ENCODE results near the gene RAD51C.
"Not testable (repeated sequence)": the region's sequence is repeated elsewhere in the genome, so short reads cannot be mapped to it uniquely, and the experiment has no call there.

RAD51C gene

DNA sequence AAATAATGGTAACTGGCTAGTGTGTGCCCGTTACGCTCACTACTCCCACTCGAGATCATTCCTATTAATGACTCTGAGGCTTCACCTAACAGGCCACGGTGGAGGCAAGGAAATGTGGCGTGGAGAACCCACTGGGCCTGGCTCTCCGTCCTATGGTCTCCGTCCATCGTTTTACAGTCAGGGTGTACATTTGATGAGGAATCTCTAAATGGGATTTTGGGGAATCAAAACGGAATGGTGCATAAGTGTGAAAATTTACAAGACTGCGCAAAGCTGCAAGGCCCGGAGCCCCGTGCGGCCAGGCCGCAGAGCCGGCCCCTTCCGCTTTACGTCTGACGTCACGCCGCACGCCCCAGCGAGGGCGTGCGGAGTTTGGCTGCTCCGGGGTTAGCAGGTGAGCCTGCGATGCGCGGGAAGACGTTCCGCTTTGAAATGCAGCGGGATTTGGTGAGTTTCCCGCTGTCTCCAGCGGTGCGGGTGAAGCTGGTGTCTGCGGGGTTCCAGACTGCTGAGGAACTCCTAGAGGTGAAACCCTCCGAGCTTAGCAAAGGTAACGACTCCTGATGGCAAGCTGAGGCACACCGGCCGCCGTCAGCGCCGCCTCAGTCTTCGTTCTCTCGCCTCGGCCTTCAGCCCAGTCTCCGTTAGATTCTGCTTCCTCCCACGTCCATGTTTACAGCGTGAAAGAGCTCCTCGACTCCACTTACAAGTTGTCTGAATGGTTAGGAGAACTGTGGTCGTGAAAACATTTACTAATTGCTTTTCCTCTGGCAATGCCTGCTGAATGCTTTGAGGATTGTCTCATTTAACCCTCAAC is at the start of gene RAD51C:
Gene RAD51C (plus strand): TSS at position 364 of the 817 bp plus-strand sequence. CDS start 42 bp downstream, at position 406.
- H3K27ac Mint-ChIP-seq = peak within 1 kb of the TSS; percentile 95
- peak within 1 kb of the TSS; percentile 95 for H3K4me3 Mint-ChIP-seq
- no peaks in the 10 kb centered on the region for H3K27me3 Mint-ChIP-seq
- peak; percentile 100 for ATAC-seq
- no peaks in the 10 kb centered on the region for H3K9me3 Mint-ChIP-seq
- peaks cover 19% of the 10 kb centered on the region for H3K4me1 Mint-ChIP-seq
- no peaks in the 10 kb centered on the region for H3K36me3 Mint-ChIP-seq

DNA sequence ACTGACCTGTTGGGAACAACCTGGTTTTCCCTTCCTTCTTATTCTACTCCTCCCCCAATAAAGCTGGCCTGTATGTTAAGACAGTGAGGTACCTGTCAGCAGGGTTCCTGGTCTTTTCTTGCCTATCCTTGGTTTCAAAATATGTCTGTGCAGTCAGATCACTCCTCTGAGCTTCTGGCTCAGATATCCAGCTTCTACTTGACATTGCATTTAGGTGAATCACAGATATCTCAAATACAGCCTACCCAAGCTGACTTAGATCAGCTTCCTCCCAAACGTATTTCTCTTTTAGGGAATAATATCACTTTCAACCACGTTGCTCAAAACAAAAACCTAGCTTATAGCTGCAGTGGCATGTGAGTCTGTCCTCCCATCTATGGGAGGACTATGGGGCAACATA is 49.3 kb upstream of the RAD51C start:
- Mint-ChIP-seq H3K36me3 (no peaks in the 10 kb centered on the region), H3K27me3 (no peaks in the 10 kb centered on the region), H3K4me1 (no peaks in the 10 kb centered on the region), H3K27ac (no peak overlapping the region), H3K4me3 (no peak overlapping the region), H3K9me3 (no peaks in the 10 kb centered on the region)
- no peak for ATAC-seq

DNA sequence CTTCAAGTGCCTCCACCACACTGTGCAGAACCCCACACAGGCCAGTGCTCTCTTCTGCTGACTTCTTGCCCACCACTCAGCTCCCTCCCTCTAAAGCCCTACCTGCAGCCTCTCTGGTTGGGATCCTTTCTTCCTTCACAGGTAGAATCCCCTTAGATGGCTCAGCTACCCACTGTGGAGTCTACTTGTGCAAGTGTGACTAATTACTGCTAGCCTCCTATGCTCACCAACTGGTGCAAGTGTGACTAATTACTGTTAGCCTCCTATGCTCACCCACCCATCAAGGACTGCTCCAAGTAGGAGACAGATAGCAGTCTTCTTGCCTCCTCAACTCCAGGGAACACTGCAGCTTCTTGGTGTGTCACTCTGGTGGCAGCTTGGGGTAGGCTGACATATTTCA is 44.2 kb upstream of the RAD51C start:
- no peaks in the 10 kb centered on the region for H3K27me3 Mint-ChIP-seq
- no peaks in the 10 kb centered on the region for H3K36me3 Mint-ChIP-seq
- H3K4me3 Mint-ChIP-seq = no peak overlapping the region
- no peaks in the 10 kb centered on the region for H3K9me3 Mint-ChIP-seq
- no peak overlapping the region for H3K27ac Mint-ChIP-seq
- no peaks in the 10 kb centered on the region for H3K4me1 Mint-ChIP-seq
- no peak for ATAC-seq

DNA sequence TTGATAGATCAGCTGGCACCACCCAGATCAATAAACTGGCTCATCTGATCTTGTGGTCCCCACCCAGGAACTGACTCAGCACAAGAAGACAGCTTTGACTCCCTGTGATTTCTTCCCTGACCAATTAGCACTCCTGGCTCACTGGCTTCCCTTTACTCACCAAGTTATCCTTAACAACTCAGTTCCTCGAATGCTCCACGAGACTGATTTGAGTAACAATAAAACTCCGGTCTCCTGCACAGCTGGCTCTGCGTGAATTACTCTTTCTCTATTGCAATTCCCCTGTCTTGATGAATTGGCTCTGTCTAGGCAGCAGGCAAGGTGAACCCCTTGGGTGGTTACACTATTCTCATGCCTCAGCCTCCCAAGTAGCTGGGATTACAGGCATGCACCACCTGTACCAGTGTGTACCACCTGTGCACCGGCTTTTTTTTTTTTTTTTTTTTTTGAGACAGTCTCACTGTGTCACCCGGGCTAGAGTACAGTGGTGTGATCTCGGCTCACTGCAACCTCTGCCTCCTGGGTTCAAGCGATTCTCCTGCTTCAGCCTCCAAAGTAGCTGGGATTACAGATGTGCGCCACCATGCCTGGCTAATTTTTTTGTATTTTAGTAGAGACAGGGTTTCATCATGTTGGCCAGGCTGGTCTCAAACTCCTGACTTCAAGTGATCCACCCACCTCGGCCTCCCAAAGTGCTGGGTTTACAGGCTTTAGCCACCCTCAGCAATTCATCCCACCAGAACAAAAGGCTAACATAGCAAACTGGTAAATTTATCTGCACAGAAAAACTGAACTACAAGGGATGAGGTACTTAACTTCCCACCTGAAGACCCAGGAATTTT is 34.2 kb upstream of the RAD51C start:
- Mint-ChIP-seq H3K27ac (peak overlapping the region; percentile 98), H3K4me1 (peaks cover 14% of the 10 kb centered on the region), H3K4me3 (peak overlapping the region; percentile 69)
- not testable (repeated sequence) for ATAC-seq, H3K9me3 Mint-ChIP-seq, H3K36me3 Mint-ChIP-seq, H3K27me3 Mint-ChIP-seq

DNA sequence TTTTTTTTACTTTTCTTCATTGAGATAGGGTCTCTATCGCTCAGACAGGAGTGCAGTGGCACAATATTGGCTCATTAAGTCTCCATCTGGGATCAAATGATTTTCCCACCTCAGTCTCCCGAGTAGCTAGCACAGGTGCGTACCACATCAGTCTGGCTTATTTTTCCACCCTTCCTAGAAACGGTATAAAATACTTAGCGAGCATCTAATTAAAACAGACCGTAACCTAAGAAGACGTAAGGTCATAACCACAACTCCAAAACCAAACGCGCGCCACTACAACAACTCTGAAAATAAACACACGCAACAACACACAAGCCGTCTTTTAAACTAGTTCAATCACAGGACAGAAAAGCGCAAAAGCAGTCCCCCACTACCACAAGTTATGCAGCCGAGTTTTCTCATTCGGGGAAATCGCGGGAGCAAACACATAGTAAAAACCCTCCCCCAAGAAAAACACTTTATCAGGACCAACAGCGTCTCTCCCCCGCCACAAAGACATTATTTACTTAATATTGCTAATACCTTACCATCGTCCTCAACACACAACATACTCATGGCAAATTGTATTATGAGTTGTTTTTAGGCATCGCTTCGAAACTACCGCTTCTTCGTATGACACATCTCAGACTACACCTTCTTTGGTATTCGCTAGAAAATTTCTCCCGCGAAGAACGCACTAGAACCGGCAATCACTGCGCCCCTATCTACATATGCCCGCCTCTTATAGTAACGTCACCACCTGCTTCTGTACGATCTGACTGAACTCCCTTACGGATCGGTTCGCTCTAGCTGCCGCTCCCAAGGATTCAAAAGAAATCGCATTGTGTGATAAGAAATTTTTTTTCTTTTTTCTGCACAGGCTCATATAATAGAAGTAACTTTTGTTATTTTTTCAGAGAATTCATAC is 33.3 kb upstream of the RAD51C start:
- Mint-ChIP-seq H3K27ac (peak overlapping the region; percentile 98), H3K36me3 (no peaks in the 10 kb centered on the region), H3K27me3 (no peaks in the 10 kb centered on the region), H3K9me3 (no peaks in the 10 kb centered on the region), H3K4me3 (peak overlapping the region; percentile 69), H3K4me1 (peaks cover 14% of the 10 kb centered on the region)
- ATAC-seq = peak; percentile 92

DNA sequence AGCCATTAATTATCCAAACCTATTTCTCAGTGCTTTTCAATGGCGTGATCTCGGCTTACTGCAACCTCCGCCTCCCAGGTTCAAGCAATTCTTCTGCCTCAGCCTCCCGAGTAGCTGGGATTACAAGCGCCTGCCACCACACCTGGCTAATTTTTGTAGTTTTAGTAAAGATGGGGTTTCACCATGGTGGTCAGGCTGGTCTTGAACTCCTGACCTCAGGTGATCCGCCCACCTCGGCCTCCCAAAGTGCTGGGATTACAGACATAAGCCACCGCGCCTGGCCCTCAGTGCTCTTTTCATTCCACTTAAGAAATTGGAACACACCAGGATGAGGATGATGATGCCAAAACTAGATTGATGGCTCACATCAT is 32.7 kb upstream of the RAD51C start:
- H3K27ac Mint-ChIP-seq = peak overlapping the region; percentile 98
- H3K9me3 Mint-ChIP-seq, H3K36me3 Mint-ChIP-seq, ATAC-seq, H3K27me3 Mint-ChIP-seq: not testable (repeated sequence)
- H3K4me1 Mint-ChIP-seq = peaks cover 14% of the 10 kb centered on the region
- H3K4me3 Mint-ChIP-seq = peak overlapping the region; percentile 69

DNA sequence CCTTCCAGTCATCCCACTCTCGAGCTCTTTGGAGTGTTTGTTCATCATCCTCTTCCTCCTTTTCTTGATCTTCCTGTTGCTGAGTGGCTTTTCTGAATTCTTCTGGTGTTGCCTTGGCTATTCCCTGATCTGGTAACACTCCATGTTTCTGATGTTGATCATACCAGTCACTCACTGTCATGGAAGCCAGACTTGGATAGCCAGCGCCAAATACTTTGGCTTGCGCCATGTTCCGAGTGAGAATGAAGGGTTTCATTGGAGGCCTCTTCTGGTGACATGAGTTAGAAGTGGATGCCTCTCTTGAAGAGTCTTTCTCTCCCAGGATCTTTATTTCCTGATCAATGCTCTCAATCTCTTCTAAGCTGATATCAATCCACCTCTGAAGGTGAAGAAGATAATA is 31.8 kb upstream of the RAD51C start:
- no peaks in the 10 kb centered on the region for H3K27me3 Mint-ChIP-seq
- ATAC-seq = no peak
- no peak overlapping the region for H3K27ac Mint-ChIP-seq
- H3K9me3 Mint-ChIP-seq = no peaks in the 10 kb centered on the region
- no peaks in the 10 kb centered on the region for H3K36me3 Mint-ChIP-seq
- H3K4me1 Mint-ChIP-seq = peaks cover 14% of the 10 kb centered on the region
- H3K4me3 Mint-ChIP-seq = no peak overlapping the region

DNA sequence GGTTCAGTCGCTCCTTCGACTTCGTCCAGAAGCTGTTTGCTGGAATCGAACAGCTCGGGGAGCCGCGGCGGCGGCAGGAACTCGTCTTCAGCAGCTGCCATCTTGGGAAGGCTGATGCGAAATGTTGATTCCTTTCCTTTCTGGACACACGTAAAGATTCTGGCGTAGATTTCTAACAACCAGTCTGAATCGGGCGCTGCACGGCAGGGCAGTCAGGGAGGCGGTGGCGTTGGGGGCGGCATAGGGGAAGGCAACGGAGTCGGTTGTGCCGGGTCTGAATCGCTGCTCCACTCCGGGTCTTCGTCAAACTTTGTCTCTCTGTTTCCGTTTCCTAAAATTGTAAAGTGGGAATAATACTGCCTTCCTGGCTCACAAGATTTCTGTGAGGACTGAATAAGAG is 30.9 kb upstream of the RAD51C start:
- ATAC-seq = no peak
- H3K9me3 Mint-ChIP-seq = no peaks in the 10 kb centered on the region
- H3K4me1 Mint-ChIP-seq = peaks cover 17% of the 10 kb centered on the region
- peaks cover 5% of the 10 kb centered on the region for H3K27me3 Mint-ChIP-seq
- H3K27ac Mint-ChIP-seq = no peak overlapping the region
- no peaks in the 10 kb centered on the region for H3K36me3 Mint-ChIP-seq
- H3K4me3 Mint-ChIP-seq = no peak overlapping the region

DNA sequence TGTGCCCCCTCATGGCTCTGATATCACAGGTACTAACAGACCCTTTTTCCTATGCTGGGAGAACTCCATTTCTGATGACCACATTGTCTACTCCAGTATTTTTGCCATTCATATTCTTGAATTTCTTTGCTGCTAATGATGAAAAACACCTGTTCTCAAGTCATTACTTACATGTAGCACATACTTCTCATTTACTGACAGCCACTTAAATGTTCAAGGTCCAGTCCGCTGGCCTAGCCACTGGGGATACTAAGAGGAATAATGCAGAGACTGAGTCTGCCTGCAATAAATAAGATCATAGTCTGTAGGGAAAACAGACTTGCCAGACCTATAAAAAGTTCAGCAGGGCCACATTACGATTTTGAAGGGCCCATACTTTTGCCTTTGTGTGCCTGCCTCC is 28.1 kb upstream of the RAD51C start:
- Mint-ChIP-seq H3K9me3 (no peaks in the 10 kb centered on the region), H3K27me3 (peaks cover 16% of the 10 kb centered on the region), H3K4me3 (no peak overlapping the region), H3K36me3 (no peaks in the 10 kb centered on the region), H3K4me1 (peaks cover 8% of the 10 kb centered on the region), H3K27ac (no peak overlapping the region)
- ATAC-seq = no peak

DNA sequence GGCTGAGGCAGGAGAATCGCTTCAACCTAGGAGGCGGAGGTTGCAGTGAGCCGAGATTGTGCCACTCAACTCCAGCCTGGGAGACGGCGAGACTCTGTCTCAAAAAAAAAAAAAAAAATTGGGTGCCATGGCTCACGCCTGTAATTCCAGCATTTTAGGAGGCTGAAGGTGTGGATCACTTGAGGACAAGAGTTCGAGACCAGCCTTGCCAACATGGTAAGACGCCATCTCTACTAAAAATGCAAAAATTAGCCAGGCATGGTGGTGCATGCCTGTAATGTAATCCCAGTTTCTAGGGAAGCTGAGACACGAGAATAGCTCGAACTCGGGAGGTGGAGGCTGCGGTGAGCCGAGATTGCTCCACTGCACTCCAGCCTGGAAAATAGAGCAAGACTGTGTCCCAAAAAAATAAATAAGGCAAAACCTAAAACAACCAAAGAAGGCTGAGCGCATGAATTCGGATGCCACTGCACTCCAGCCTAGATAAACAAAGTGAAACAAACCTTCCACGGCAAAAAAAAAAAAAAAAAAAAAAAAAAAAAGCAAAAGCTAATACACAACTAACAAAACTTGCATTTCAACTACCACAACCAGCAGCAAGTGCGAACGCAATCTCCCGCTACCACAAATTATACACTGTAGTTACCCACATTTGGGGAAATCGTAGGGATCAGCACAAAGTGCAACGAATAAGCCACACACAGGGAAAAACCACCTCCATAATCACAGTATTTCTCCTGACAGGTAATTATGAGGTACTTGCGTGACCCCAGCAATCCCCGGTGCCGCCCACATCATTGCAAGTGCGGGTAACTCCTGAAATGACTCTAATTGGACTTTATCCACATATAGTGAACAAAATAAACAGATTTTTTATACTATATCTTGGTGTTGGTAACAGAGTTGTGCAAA is 26.2 kb upstream of the RAD51C start:
- no peaks in the 10 kb centered on the region for H3K9me3 Mint-ChIP-seq
- peaks cover 7% of the 10 kb centered on the region for H3K4me1 Mint-ChIP-seq
- peaks cover 16% of the 10 kb centered on the region for H3K27me3 Mint-ChIP-seq
- H3K27ac Mint-ChIP-seq = no peak overlapping the region
- no peaks in the 10 kb centered on the region for H3K36me3 Mint-ChIP-seq
- H3K4me3 Mint-ChIP-seq = peak overlapping the region; percentile 65
- ATAC-seq = no peak

DNA sequence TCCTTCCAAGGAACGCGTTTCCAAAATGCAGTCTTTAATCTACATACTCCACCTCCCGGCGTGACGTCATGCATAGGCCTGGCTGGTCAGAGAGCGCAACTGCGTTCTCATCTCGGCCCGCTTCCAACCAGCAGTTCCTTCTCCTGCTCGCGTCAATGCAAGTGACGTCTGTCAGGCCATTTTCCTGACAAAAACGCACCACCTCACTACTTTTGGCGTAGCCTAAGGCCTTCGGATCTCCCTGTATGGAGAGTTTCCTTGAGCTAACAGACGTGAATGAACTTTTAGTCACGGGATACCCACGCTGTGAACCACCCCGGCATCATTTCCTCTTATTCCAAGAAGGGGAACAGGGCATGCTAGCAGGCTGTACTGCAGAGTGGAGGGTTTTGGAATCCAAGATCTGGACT is 25.5 kb upstream of the RAD51C start:
- H3K4me3 Mint-ChIP-seq = peak overlapping the region; percentile 65
- no peaks in the 10 kb centered on the region for H3K9me3 Mint-ChIP-seq
- H3K4me1 Mint-ChIP-seq = peaks cover 7% of the 10 kb centered on the region
- no peak overlapping the region for H3K27ac Mint-ChIP-seq
- H3K27me3 Mint-ChIP-seq = peaks cover 16% of the 10 kb centered on the region
- ATAC-seq = peak; percentile 36
- no peaks in the 10 kb centered on the region for H3K36me3 Mint-ChIP-seq

DNA sequence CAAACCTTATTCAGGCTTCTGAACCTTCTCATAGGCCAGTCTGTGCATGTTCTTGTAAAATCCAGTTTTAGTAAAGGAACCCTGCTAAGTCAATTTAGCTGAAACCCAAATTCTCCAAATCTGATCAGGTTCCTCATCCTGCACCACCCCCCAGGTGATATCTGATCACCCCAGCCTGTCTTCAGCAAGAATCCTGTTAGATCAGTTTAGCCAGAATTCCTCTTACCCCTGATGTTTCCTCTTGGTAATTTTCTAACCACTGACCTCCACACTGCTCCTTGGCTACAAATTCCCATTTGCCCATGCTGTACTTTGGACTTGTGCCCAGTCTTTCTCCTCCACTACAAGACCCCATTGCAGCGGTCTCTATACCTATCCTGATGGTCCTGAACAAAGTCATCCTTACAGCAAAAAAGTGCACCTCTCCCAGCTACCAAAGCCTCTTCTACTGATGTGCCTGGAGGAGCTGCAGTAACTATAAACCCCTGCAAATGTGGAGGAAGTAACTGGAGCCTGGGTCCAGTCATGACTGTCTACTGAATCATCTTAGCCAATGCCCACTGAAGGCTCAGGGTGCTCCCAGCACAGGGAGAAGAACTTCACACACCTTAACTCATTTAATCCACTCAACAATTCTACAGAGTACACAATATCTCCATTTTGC is 24.3 kb upstream of the RAD51C start:
- Mint-ChIP-seq H3K27me3 (peaks cover 16% of the 10 kb centered on the region), H3K9me3 (no peaks in the 10 kb centered on the region), H3K4me3 (no peak overlapping the region), H3K36me3 (no peaks in the 10 kb centered on the region), H3K4me1 (peaks cover 7% of the 10 kb centered on the region), H3K27ac (no peak overlapping the region)
- no peak for ATAC-seq

DNA sequence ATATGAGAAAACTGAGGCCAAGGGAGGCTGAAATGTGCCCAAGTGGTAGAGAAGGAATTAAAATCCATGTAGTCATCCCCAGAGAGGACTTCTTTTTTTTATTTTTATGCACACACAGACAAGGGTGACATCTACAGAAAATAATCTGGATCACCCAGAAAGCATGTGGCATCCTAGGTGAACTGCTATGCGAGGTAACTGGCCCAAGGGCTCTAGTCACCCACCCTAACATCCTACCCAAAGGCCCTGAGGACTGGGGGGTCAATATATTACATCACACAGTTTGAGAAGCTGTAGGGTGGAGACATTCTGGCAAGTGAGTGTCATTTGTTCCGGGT is 23.8 kb upstream of the RAD51C start:
- no peak overlapping the region for H3K27ac Mint-ChIP-seq
- H3K4me1 Mint-ChIP-seq = peaks cover 7% of the 10 kb centered on the region

DNA sequence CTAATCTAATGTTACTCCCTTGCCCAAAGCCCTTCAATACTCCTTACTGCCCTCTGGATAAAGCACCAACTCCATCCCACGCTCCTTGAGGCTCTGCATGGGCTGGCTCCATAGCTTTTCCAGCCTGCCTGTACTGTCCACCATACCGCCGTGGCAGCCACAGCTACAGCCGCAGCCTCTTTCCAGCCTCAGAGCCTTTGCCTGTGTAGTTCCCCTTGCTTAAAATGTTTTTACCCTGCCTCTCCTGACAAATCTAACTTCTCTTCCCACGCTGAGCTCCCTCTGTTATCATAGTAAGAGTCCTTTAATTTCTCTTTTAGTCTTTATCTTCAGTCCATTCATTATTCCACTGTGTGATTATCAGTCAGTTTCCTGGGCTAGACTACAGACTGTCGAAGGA is 22.5 kb upstream of the RAD51C start:
- Mint-ChIP-seq H3K4me1 (peaks cover 7% of the 10 kb centered on the region), H3K4me3 (no peak overlapping the region), H3K9me3 (no peaks in the 10 kb centered on the region), H3K27me3 (peaks cover 16% of the 10 kb centered on the region), H3K27ac (no peak overlapping the region), H3K36me3 (no peaks in the 10 kb centered on the region)
- ATAC-seq = no peak

More for the DNA sequence above, 23.8 kb upstream of the RAD51C start:
- Mint-ChIP-seq H3K9me3 (no peaks in the 10 kb centered on the region), H3K4me3 (no peak overlapping the region), H3K27me3 (peaks cover 16% of the 10 kb centered on the region), H3K36me3 (no peaks in the 10 kb centered on the region)
- ATAC-seq = no peak
